ENCODE measurements around the gene CRKL. TPM values are rescaled to one million over a fixed set of nuclear protein-coding genes. Genes with fewer than 3 reads are reported as not detected.
"Not testable (repeated sequence)": the region's sequence is repeated elsewhere in the genome, so short reads cannot be mapped to it uniquely, and the experiment has no call there.

The CRKL gene
- total and polyA plus RNA-seq, 12 donors, result 15.6 to 69.1 (median 43.3) TPM

- no peaks in the 10 kb centered on the region for H3K9me3 ChIP-seq (replicated peaks in 1 of 3)
- DNase-seq, result no peak
- intact Hi-C loops (cut with DNase I), result no loop called here
- H3K4me1 ChIP-seq (replicated peaks in 1 of 2), result peaks cover 6 to 46% of the 10 kb centered on the region in 2 donors
- H3K27me3 ChIP-seq, result no peaks in the 10 kb centered on the region
- H3K36me3 ChIP-seq (replicated peaks in 1 of 2), result peaks cover 0 to 18% of the 10 kb centered on the region in 2 donors
- WGBS, 4 donors, result 63 to 77% (median 70%) methylated on average over 10 to 12 of the region's 12 CpGs
- H3K4me3 ChIP-seq, result no peak overlapping the region
- TF ChIP-seq CTCF (IDR thresholded peaks at IDR 0.05) (no peak), POLR2A (IDR thresholded peaks at IDR 0.05) (no peak)
- no peak overlapping the region for H3K27ac ChIP-seq
Measured at GRCh38 chr22:20937031-20937793, 20.0 kb downstream of the CRKL start.

- H3K4me1 ChIP-seq (replicated peaks in 1 of 2), result peaks cover 4 to 49% of the 10 kb centered on the region in 2 donors
- no peak overlapping the region for H3K4me3 ChIP-seq
- peaks cover 0 to 18% of the 10 kb centered on the region in 2 donors for H3K36me3 ChIP-seq (replicated peaks in 1 of 2)
- H3K9me3 ChIP-seq (replicated peaks in 1 of 3), result no peaks in the 10 kb centered on the region
- no peak for TF ChIP-seq CTCF (IDR thresholded peaks at IDR 0.05)
- no peak for TF ChIP-seq POLR2A (IDR thresholded peaks at IDR 0.05)
- no peak overlapping the region for H3K27ac ChIP-seq
- no peaks in the 10 kb centered on the region for H3K27me3 ChIP-seq
- intact Hi-C loops (cut with DNase I), result no loop called here
- WGBS, 4 donors, result 77 to 83% (median 80%) methylated on average over 8 of the region's 8 CpGs
- no peak for DNase-seq
Measured at GRCh38 chr22:20937794-20938671, 20.8 kb downstream of the CRKL start.

DNA sequence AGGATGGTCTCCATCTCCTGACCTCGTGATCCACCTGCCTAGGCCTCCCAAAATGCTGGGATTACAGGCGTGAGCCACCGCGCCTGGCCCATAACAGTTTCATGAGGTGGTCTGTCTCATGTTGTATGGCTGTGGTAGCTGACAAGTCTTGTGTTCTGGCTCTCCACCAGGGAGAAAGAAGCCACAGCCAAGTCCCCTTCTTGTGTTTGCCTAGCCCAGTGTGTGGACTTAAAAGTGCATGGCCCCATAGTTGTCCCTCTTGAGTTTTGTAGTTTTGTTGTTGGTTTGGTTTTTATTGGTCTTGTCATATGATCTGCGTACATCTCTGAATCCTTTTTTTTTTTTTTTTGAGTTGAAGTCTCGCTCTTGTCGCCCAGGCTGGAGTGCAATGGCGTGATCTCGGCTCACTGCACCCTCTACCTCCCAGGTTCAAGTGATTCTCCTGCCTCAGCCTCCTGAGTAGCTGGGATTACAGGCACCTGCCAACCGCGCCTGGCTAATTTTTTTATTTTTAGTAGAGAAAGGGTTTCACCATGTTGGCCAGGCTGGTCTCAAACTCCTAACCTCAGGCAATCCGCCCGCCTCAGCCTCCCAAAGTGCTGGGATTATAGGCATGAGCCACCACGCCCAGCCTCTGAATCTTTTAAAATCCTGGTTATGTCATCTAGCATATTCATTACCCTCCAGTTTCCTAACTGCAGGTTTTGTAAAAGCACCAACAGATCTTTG lies 22.4 kb downstream of the CRKL start:
- WGBS, 4 donors, result 92 to 98% (median 96%) methylated on average over 14 of the region's 14 CpGs
- Histone ChIP-seq H3K27ac (peak overlapping the region in 1 of 5 donors; percentile 7), H3K4me1 (replicated peaks in 1 of 2) (peaks cover 4 to 49% of the 10 kb centered on the region in 2 donors), H3K36me3 (replicated peaks in 1 of 2) (peaks cover 0 to 11% of the 10 kb centered on the region in 2 donors)
- H3K27me3 ChIP-seq; DNase-seq; H3K4me3 ChIP-seq; intact Hi-C loops (cut with DNase I); H3K9me3 ChIP-seq (replicated peaks in 1 of 3): not testable (repeated sequence)

DNA sequence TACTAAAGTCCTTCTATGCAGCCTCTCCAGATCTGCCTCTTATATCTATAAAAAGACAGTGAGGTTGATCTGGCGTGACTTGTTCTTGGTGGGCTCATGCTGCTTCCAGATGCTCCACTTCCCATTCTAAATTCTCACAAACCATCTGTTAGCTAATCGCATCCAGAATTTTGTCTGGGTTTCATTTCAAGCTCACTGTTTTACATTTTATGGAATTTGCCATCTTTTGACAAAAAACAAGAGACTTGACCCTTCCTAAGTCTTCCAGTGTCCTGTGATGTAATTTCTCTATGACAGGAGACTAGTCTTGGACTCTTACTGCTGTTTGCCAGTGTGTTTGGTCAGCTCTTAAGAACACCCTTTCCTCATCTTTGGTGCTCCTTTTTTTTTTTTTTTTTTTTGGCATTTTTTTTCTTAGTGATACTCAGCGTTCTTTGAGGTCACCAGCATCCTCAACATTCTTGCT lies 23.0 kb downstream of the CRKL start:
- WGBS, 4 donors, result 63 to 82% (median 81%) methylated on average over 3 of the region's 3 CpGs
- Histone ChIP-seq H3K27me3 (no peaks in the 10 kb centered on the region), H3K36me3 (replicated peaks in 1 of 2) (peaks cover 0 to 11% of the 10 kb centered on the region in 2 donors), H3K27ac (peak overlapping the region in 1 of 5 donors; percentile 7), H3K9me3 (replicated peaks in 1 of 3) (no peaks in the 10 kb centered on the region), H3K4me3 (no peak overlapping the region), H3K4me1 (replicated peaks in 1 of 2) (peaks cover 4 to 49% of the 10 kb centered on the region in 2 donors)
- intact Hi-C loops (cut with DNase I), result no loop called here
- no peak for DNase-seq
- TF ChIP-seq CTCF (IDR thresholded peaks at IDR 0.05), result no peak
- TF ChIP-seq POLR2A (IDR thresholded peaks at IDR 0.05), result no peak

Measured in adrenal gland (tissue), 12 donors.